DOHH2 (cell line): Measurements from ENCODE around the gene ZFAND4.

Experiments used
- EZH2phosphoT487 ChIP-seq: fragments of 200-600 bp; sonication (generic); IDR thresholded peaks from 2 replicates; pipeline ENCODE4 v1.6.1; 2017; ENCODE audit warnings: borderline replicate concordance, mild to moderate bottlenecking, antibody characterized with exemption, low read length, moderate library complexity, mixed read lengths
- TF ChIP-seq, protein P1 (sequence below): fragments of 200-600 bp; sonication (generic); IDR thresholded peaks from one replicate; pipeline ENCODE4 v1.5.1; 2014; ENCODE audit warnings: antibody characterized with exemption, mild to moderate bottlenecking, low read depth, low read length; ENCODE audit not compliant: poor library complexity, severe bottlenecking

DNA sequence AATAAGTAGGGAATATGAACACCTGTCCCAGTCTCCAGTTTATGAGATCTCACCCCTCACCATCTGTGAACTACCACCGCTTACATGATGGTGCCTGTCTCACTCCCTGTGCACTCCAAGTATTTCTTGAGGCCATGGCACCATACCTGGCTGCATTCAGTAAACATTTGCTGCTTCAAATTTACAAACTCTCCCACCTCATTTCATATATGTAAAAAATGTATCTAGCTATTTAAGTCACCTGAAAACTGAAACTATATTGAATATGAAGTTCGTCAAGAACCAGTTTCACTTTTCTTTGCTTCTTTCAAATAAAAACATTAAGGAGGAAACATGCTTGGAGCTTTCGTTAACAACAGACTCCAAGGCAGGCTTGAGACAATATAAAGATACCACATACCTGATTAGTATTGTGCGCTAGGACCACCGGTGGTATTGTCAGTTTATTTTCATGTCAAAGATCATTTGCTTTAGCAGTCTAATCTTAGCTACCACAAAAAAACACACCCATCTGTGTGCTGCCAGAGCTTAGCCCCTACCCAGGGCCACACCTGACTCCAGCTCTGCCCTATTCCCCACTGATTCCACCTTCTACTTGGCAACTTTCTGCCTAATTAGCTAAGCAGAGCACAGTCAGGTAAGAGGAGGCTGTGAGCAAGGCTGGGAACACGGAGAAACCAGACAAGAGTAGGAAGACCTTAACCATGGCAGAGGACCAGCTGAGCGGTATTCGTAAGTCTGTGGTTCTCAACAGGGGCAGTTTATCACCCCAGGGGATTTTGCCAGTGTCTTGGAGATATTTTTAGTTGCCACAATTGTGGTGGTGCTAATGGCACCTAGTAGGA, 92.0 kb downstream of the ZFAND4 start:
- TF ChIP-seq, protein P1, sequence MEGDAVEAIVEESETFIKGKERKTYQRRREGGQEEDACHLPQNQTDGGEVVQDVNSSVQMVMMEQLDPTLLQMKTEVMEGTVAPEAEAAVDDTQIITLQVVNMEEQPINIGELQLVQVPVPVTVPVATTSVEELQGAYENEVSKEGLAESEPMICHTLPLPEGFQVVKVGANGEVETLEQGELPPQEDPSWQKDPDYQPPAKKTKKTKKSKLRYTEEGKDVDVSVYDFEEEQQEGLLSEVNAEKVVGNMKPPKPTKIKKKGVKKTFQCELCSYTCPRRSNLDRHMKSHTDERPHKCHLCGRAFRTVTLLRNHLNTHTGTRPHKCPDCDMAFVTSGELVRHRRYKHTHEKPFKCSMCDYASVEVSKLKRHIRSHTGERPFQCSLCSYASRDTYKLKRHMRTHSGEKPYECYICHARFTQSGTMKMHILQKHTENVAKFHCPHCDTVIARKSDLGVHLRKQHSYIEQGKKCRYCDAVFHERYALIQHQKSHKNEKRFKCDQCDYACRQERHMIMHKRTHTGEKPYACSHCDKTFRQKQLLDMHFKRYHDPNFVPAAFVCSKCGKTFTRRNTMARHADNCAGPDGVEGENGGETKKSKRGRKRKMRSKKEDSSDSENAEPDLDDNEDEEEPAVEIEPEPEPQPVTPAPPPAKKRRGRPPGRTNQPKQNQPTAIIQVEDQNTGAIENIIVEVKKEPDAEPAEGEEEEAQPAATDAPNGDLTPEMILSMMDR, result no peak
- TF ChIP-seq EZH2phosphoT487, result no peak
